HG02852 (cell line): ENCODE results near the gene HHEX.
"Not testable (repeated sequence)": the region's sequence is repeated elsewhere in the genome, so short reads cannot be mapped to it uniquely, and the experiment has no call there.

Source experiments
- ATAC-seq: cut with Tn5 transposase; IDR thresholded peaks from one replicate; pipeline ENCODE4 v1.9.1; 2021; ENCODE audit warnings: mild to moderate bottlenecking, moderate library complexity; ENCODE audit not compliant: unreplicated experiment

Gene HHEX

GRCh38 chr10:92732958-92733357, 43.2 kb downstream of the HHEX start:
- no peak for ATAC-seq

GRCh38 chr10:92734301-92734700, 44.5 kb downstream of the HHEX start:
- ATAC-seq: no peak

- ATAC-seq: no peak
Measured at GRCh38 chr10:92735938-92736337, 46.2 kb downstream of the HHEX start.

GRCh38 chr10:92737484-92737883, 47.7 kb downstream of the HHEX start:
- ATAC-seq: no peak

GRCh38 chr10:92740762-92741161, 51.0 kb downstream of the HHEX start:
- no peak for ATAC-seq

GRCh38 chr10:92741741-92742140, 52.0 kb downstream of the HHEX start:
- not testable (repeated sequence) for ATAC-seq

GRCh38 chr10:92742331-92743228, 52.8 kb downstream of the HHEX start:
- ATAC-seq: peak; percentile 97
